ENCODE results near the gene LIN7B. TPM values are rescaled to one million over a fixed set of nuclear protein-coding genes. Genes with fewer than 3 reads are reported as not detected.

Gene LIN7B
- total and polyA plus RNA-seq, 9 of the 15 experiments (the other 6 are each of a cell fraction or from before 2014, with no cell fraction given): 0.89 to 15.7 (median 4.0) TPM

GRCh38 chr19:49106648-49107135 is 7.5 kb upstream of the LIN7B start (continued):
- peak; percentile 7 for TF ChIP-seq PRDM10 (IDR thresholded peaks at IDR 0.05; ENCODE audit: partially characterized antibody)
- TF ChIP-seq SUPT5H (IDR thresholded peaks at IDR 0.05): peak; percentile 55; the same call in 1 of the 2 replicates
- peak in 1 of 2 experiments; percentile 59; a peak in 2 of 4 replicates for TF ChIP-seq MNT (conservative IDR thresholded peaks at IDR 0.05)
- no peak for TF ChIP-seq HOXB6 (CRISPR knock-in tag; IDR thresholded peaks at IDR 0.05; ENCODE audit: borderline replicate concordance)
- TF ChIP-seq REST (IDR thresholded peaks at IDR 0.05; ENCODE audit: borderline replicate concordance): peak; percentile 34; the same call in 1 of the 2 replicates
- TF ChIP-seq REST (CRISPR knock-in tag; IDR thresholded peaks at IDR 0.05; ENCODE audit: low read depth): no peak
- TF ChIP-seq MAFK (IDR thresholded peaks at IDR 0.05; ENCODE audit: low read length): peak; percentile 81
- TF ChIP-seq KAT8 (IDR thresholded peaks at IDR 0.05; ENCODE audit: low read depth): no peak
- peak; percentile 49; the same call in 1 of the 2 replicates for TF ChIP-seq MYC (IDR thresholded peaks at IDR 0.05; ENCODE audit: low read depth, low read length)
- TF ChIP-seq MYC (CRISPR knock-in tag; IDR thresholded peaks at IDR 0.05; ENCODE audit: borderline replicate concordance, low read depth): no peak
- TF ChIP-seq THAP12 (CRISPR knock-in tag; IDR thresholded peaks at IDR 0.05): no peak
- TF ChIP-seq ZEB2 (IDR thresholded peaks at IDR 0.05): peak; percentile 50; the same call in 1 of the 2 replicates
- TF ChIP-seq NRF1 (conservative IDR thresholded peaks at IDR 0.05 in 1 of 2, IDR thresholded peaks at IDR 0.05 in 1 of 2): peak; percentile 45 to 59
